Brain microvascular endothelial cell (primary cell): ENCODE results near the gene HMGB1.
"Not testable (repeated sequence)": the region's sequence is repeated elsewhere in the genome, so short reads cannot be mapped to it uniquely, and the experiment has no call there.

ENCODE experiments used
- DNase-seq: peaks from one replicate; pipeline ENCODE4 v3.0.0-alpha.2; 2020
- H3K27ac ChIP-seq: fragments of 250-450 bp; sonication (Bioruptor Pico); 2 replicates; pipeline ENCODE4 v1.5.1; 2020; ENCODE audit warnings: mild to moderate bottlenecking, moderate library complexity
- H3K27me3 ChIP-seq: fragments of 250-450 bp; sonication (Bioruptor Pico); replicated peaks from 2 replicates; pipeline ENCODE4 v1.5.1; 2020; ENCODE audit warnings: mild to moderate bottlenecking
- H3K36me3 ChIP-seq: fragments of 250-450 bp; sonication (Bioruptor Pico); replicated peaks from 2 replicates; pipeline ENCODE4 v1.5.1; 2020; ENCODE audit warnings: mild to moderate bottlenecking
- H3K4me3 ChIP-seq: 2 replicates; pipeline ENCODE4 v1.5.1; 2011; ENCODE audit warnings: low read depth, mild to moderate bottlenecking, control low read depth, low read length, moderate library complexity
- CTCF ChIP-seq: IDR thresholded peaks from 2 replicates; pipeline ENCODE4 v1.5.1; 2011; ENCODE audit warnings: low read depth, mild to moderate bottlenecking, moderate library complexity, low read length, control low read depth, inconsistent platforms; ENCODE audit errors: missing control alignments
- in situ Hi-C: cut with HindIII; loops from 2 replicates; pipeline ENCODE4 v1.10.0; 2017; ENCODE audit warnings: low sequenced_read_pairs, low pct_ligation_motif_present

HMGB1 gene

GRCh38 chr13:30464496-30465342, 1.0 kb downstream of the HMGB1 start:
- Histone ChIP-seq H3K36me3 (peaks cover 15% of the 10 kb centered on the region), H3K4me3 (peak overlapping the region; percentile 73), H3K27me3 (no peaks in the 10 kb centered on the region), H3K27ac (peak overlapping the region; percentile 97)
- peak; percentile 60 for DNase-seq
- TF ChIP-seq CTCF, result no peak
- in situ Hi-C loops, result no loop called here

- Histone ChIP-seq H3K27ac (peak overlapping the region; percentile 97), H3K4me3 (peak overlapping the region; percentile 73), H3K27me3 (no peaks in the 10 kb centered on the region), H3K36me3 (peaks cover 19% of the 10 kb centered on the region)
- DNase-seq, result peak; percentile 36
- in situ Hi-C loops, result no loop called here
- no peak for TF ChIP-seq CTCF
Observed at GRCh38 chr13:30463787-30464495, 1.8 kb downstream of the HMGB1 start.

- H3K4me3 ChIP-seq, DNase-seq, H3K27ac ChIP-seq, in situ Hi-C loops, H3K27me3 ChIP-seq: not testable (repeated sequence)
- TF ChIP-seq CTCF, result peak; percentile 20
- H3K36me3 ChIP-seq, result peaks cover 22% of the 10 kb centered on the region
Observed at GRCh38 chr13:30461279-30462066, 4.3 kb downstream of the HMGB1 start.

GRCh38 chr13:30457306-30457891, 8.3 kb downstream of the HMGB1 start:
- no peak for TF ChIP-seq CTCF
- no peak for DNase-seq
- Histone ChIP-seq H3K27me3 (no peaks in the 10 kb centered on the region), H3K36me3 (peaks cover 18% of the 10 kb centered on the region), H3K27ac (no peak overlapping the region), H3K4me3 (no peak overlapping the region)
- in situ Hi-C loops, result no loop called here

GRCh38 chr13:30456290-30456689, 9.4 kb downstream of the HMGB1 start:
- no peak for TF ChIP-seq CTCF
- H3K4me3 ChIP-seq, result no peak overlapping the region
- no peaks in the 10 kb centered on the region for H3K27me3 ChIP-seq
- peaks cover 8% of the 10 kb centered on the region for H3K36me3 ChIP-seq
- in situ Hi-C loops, result no loop called here
- no peak overlapping the region for H3K27ac ChIP-seq
- DNase-seq, result no peak
